ENCODE data around the gene INPP5B. TPM values are rescaled to one million over a fixed set of nuclear protein-coding genes. Genes with fewer than 3 reads are reported as not detected.

Gene INPP5B
- total and polyA plus RNA-seq, 7 donors, result 3.8 to 12.8 (median 6.7) TPM

GRCh38 chr1:37846647-37847339, 100.1 kb downstream of the INPP5B start:
- Histone ChIP-seq H3K4me3 (no peak overlapping the region), H3K27ac (no peak overlapping the region), H3K4me1 (peaks cover 18% of the 10 kb centered on the region), H3K9me3 (no peaks in the 10 kb centered on the region), H3K27me3 (ENCODE audit: insufficient read depth in 3 of 3, low read length in 2 of 3) (no peaks in the 10 kb centered on the region), H3K36me3 (ENCODE audit: insufficient read depth in 1 of 2, low read depth in 1 of 2) (peaks cover 0 to 5% of the 10 kb centered on the region in 2 donors)
- ATAC-seq (no peak), DNase-seq (no peak)
- WGBS, 3 donors, result 63 to 76% (median 67%) methylated on average over 4 of the region's 4 CpGs
- TF ChIP-seq CTCF (IDR thresholded peaks at IDR 0.05), result no peak
- intact Hi-C loops (cut with DNase I), result no loop called here

GRCh38 chr1:37845786-37846185, 101.1 kb downstream of the INPP5B start:
- intact Hi-C loops (cut with DNase I), result no loop called here
- WGBS, 3 donors, result 76 to 84% (median 81%) methylated on average over 3 of the region's 3 CpGs
- H3K27me3 ChIP-seq (ENCODE audit: insufficient read depth in 3 of 3, low read length in 2 of 3), result no peaks in the 10 kb centered on the region
- no peak overlapping the region for H3K4me3 ChIP-seq
- DNase-seq, result no peak
- peaks cover 0 to 5% of the 10 kb centered on the region in 2 donors for H3K36me3 ChIP-seq (ENCODE audit: insufficient read depth in 1 of 2, low read depth in 1 of 2)
- no peak for TF ChIP-seq CTCF (IDR thresholded peaks at IDR 0.05)
- peaks cover 11% of the 10 kb centered on the region for H3K4me1 ChIP-seq
- H3K9me3 ChIP-seq, result no peaks in the 10 kb centered on the region
- no peak for ATAC-seq
- H3K27ac ChIP-seq, result no peak overlapping the region

- ATAC-seq, result no peak
- no peaks in the 10 kb centered on the region for H3K9me3 ChIP-seq
- peaks cover 0 to 5% of the 10 kb centered on the region in 2 donors for H3K36me3 ChIP-seq (ENCODE audit: insufficient read depth in 1 of 2, low read depth in 1 of 2)
- 93 to 96% (median 94%) methylated on average over 5 of the region's 5 CpGs for WGBS, 3 donors
- no peak for TF ChIP-seq CTCF (IDR thresholded peaks at IDR 0.05)
- no peaks in the 10 kb centered on the region for H3K27me3 ChIP-seq (ENCODE audit: insufficient read depth in 3 of 3, low read length in 2 of 3)
- intact Hi-C loops (cut with DNase I), result no loop called here
- no peak overlapping the region for H3K27ac ChIP-seq
- no peak for DNase-seq
- peaks cover 6% of the 10 kb centered on the region for H3K4me1 ChIP-seq
- H3K4me3 ChIP-seq, result no peak overlapping the region
Observed at GRCh38 chr1:37845049-37845646, 101.7 kb downstream of the INPP5B start.

GRCh38 chr1:37844536-37844935, 102.3 kb downstream of the INPP5B start:
- H3K27ac ChIP-seq, result no peak overlapping the region
- H3K27me3 ChIP-seq (ENCODE audit: insufficient read depth in 3 of 3, low read length in 2 of 3), result no peaks in the 10 kb centered on the region
- no peak for TF ChIP-seq CTCF (IDR thresholded peaks at IDR 0.05)
- no peaks in the 10 kb centered on the region for H3K9me3 ChIP-seq
- ATAC-seq, result no peak
- H3K4me1 ChIP-seq, result peaks cover 5% of the 10 kb centered on the region
- no peak overlapping the region for H3K4me3 ChIP-seq
- intact Hi-C loops (cut with DNase I), result no loop called here
- DNase-seq, result no peak
- H3K36me3 ChIP-seq (ENCODE audit: insufficient read depth in 1 of 2, low read depth in 1 of 2), result peaks cover 0 to 11% of the 10 kb centered on the region in 2 donors

All from psoas muscle (tissue), 8 donors.